HUES6 (cell line): ENCODE results near the gene NTHL1.
A peak's percentile ranks its signal among the peaks of the same experiment; 100 is the strongest.

Experiments used
- H3K27ac ChIP-seq: 2 replicates; pipeline ENCODE4 v1.7.0; 2013; ENCODE audit warnings: low read depth, mild to moderate bottlenecking, low read length, inconsistent platforms
- H3K27me3 ChIP-seq: 2 replicates; pipeline ENCODE4 v1.6.1; 2013; ENCODE audit warnings: low read length; ENCODE audit not compliant: control insufficient read depth, insufficient read depth
- H3K36me3 ChIP-seq: 2 replicates; pipeline ENCODE4 v1.6.1; 2013; ENCODE audit warnings: low read length; ENCODE audit not compliant: control insufficient read depth, insufficient read depth
- H3K4me1 ChIP-seq: 2 replicates; pipeline ENCODE4 v1.6.1; 2013; ENCODE audit warnings: low read length; ENCODE audit not compliant: control insufficient read depth, insufficient read depth
- H3K4me3 ChIP-seq: 2 replicates; pipeline ENCODE4 v1.5.1; 2013; ENCODE audit warnings: low read depth, low read length
- H3K9ac ChIP-seq: one replicate; pipeline ENCODE4 v1.6.1; 2013; ENCODE audit warnings: mild to moderate bottlenecking, low read length
- H3K9me3 ChIP-seq: 2 replicates; pipeline ENCODE4 v1.6.1; 2013; ENCODE audit warnings: low read depth, low read length; ENCODE audit not compliant: control insufficient read depth, insufficient read depth

Gene NTHL1

GRCh38 chr16:2032285-2033056 lies 15.2 kb downstream of the NTHL1 start:
- H3K27ac ChIP-seq = no peak overlapping the region
- peaks cover 22% of the 10 kb centered on the region; the same call in 1 of the 2 replicates for H3K4me1 ChIP-seq
- H3K9ac ChIP-seq = no peak overlapping the region
- no peak overlapping the region for H3K4me3 ChIP-seq
- no peaks in the 10 kb centered on the region for H3K9me3 ChIP-seq
- peaks cover 6% of the 10 kb centered on the region; the same call in 1 of the 2 replicates for H3K36me3 ChIP-seq
- H3K27me3 ChIP-seq = peaks cover 9% of the 10 kb centered on the region

- peaks cover 26% of the 10 kb centered on the region for H3K4me1 ChIP-seq
- H3K27ac ChIP-seq = no peak overlapping the region
- peaks cover 17% of the 10 kb centered on the region for H3K27me3 ChIP-seq
- H3K4me3 ChIP-seq = no peak overlapping the region
- H3K9me3 ChIP-seq = no peaks in the 10 kb centered on the region
- no peaks in the 10 kb centered on the region for H3K36me3 ChIP-seq
- no peak overlapping the region for H3K9ac ChIP-seq
Observed at GRCh38 chr16:2031081-2031577, 16.5 kb downstream of the NTHL1 start.

GRCh38 chr16:2030036-2030435 lies 17.6 kb downstream of the NTHL1 start:
- peaks cover 24% of the 10 kb centered on the region for H3K27me3 ChIP-seq
- H3K4me3 ChIP-seq = no peak overlapping the region
- no peak overlapping the region for H3K27ac ChIP-seq
- no peak overlapping the region for H3K9ac ChIP-seq
- peaks cover 20% of the 10 kb centered on the region for H3K4me1 ChIP-seq
- H3K9me3 ChIP-seq = no peaks in the 10 kb centered on the region
- H3K36me3 ChIP-seq = no peaks in the 10 kb centered on the region

GRCh38 chr16:2029350-2029749 lies 18.3 kb downstream of the NTHL1 start:
- no peak overlapping the region for H3K27ac ChIP-seq
- no peak overlapping the region for H3K4me3 ChIP-seq
- H3K36me3 ChIP-seq = no peaks in the 10 kb centered on the region
- peaks cover 20% of the 10 kb centered on the region for H3K4me1 ChIP-seq
- H3K9me3 ChIP-seq = no peaks in the 10 kb centered on the region
- H3K27me3 ChIP-seq = peaks cover 24% of the 10 kb centered on the region
- H3K9ac ChIP-seq = no peak overlapping the region

DNA sequence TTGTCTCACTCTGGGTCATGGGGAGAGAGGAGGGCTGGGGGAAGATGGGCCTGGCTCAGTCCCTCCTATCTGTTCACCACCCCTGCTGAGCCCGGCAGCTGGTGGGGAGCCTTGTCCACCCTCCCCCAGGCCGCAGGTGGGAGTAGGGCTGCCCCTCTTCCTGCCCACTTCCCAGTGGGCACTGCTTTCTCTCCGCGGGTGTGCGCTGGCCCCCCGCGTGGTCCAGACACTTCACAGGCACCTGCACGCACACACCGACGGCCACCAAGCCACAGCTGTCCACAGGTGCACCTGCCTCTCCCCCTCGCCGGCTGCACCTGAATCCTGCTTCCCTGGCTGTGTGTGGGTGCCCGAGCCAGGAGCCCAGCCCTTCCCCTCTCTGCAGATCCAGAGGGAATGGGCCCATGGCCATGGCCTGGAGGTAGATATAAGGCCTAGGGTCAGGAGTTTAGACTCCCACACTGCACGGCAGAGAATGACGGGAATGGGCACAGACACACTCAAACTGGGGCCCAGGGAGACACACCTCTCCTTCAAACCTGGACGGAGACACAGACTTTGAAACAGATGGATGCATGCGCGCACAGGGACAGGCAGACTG lies 18.9 kb downstream of the NTHL1 start:
- peaks cover 22% of the 10 kb centered on the region for H3K4me1 ChIP-seq
- H3K4me3 ChIP-seq = no peak overlapping the region
- no peak overlapping the region for H3K9ac ChIP-seq
- H3K27ac ChIP-seq = no peak overlapping the region
- no peaks in the 10 kb centered on the region for H3K36me3 ChIP-seq
- peaks cover 30% of the 10 kb centered on the region for H3K27me3 ChIP-seq
- no peaks in the 10 kb centered on the region for H3K9me3 ChIP-seq

- Histone ChIP-seq H3K27ac (no peak overlapping the region), H3K4me1 (peaks cover 17% of the 10 kb centered on the region)
Observed at GRCh38 chr16:2028146-2028545, 19.5 kb downstream of the NTHL1 start.

DNA sequence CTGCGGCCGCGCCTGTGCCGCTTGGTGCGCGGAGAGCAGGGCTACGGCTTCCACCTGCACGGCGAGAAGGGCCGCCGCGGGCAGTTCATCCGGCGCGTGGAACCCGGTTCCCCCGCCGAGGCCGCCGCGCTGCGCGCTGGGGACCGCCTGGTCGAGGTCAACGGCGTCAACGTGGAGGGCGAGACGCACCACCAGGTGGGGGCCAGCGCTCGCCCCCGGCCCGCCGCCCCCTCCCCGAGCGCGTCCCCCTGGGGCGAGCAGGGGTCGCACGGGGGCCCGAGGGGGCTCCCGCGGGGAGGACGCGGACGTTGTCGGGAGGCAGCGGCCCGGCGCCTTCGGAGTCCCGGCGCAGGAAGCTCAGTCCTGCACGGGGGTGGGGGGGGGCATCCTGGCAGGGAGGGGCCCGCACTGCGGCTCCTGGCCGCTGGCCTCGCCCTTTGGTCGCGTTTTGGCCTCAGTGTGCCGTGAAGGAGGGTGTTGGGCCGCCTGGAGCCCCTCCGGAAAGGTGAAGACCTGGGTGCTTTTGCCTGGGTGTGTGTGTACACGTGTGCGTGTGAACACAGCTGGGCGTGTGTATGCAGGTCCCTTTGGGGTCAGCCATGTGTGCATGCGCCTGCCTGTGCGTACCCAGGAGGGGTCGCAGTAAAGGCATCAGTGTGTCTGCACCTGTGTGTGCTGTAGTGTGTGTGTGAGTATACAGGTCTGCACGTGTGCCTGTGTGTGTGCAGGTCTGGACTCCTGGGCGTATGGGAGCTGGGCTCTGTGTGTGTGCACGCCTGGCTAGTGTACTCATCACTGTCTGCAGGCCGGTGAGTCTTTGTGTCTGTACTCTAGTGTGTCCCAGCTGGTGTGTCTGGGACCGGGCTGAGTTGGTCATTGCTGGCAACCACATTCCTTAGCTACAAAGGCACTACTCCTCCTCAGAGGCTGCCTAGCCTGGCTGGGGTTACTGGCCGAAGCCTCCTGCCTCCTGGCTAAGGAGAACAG lies 20.3 kb downstream of the NTHL1 start:
- Histone ChIP-seq H3K27ac (no peak overlapping the region), H3K9ac (peak overlapping the region; percentile 45), H3K4me3 (peak overlapping the region; percentile 48)

More at GRCh38 chr16:2028146-2028545, 19.5 kb downstream of the NTHL1 start:
- H3K27me3 ChIP-seq = peaks cover 30% of the 10 kb centered on the region
- H3K4me3 ChIP-seq = no peak overlapping the region
- H3K9me3 ChIP-seq = no peaks in the 10 kb centered on the region
- H3K36me3 ChIP-seq = no peaks in the 10 kb centered on the region
- no peak overlapping the region for H3K9ac ChIP-seq

DNA sequence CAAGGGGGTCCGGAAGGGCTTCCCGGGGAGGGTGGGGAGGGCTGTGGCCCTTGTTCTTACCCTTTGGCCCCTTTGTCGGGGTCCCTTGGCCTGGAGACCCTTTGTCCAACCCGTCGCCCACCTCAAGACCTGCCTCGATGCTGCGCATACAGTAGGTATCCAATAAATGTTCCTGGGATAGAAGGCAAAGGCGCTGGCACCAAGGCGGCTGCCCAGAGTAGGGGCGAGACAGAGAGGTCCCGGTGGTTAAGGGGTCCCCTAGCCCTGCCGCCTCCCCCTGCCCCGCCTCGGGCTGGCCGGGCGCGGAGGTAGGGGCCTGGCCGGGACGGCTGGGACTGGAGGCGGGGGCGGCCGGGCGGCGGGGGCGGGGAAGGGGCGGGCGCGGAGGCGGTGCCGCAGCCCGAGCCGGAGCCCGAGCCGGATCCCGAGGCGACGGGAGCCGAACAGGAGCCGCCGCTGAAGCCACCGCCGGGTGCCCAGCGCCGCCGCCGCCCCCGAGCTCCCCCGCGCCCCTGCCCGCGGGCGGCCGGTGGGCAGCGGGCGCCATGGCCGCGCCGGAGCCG lies 21.1 kb downstream of the NTHL1 start, which contains the start of gene NHERF2:
Gene NHERF2 (plus strand): TSS at position 442 of the 563 bp plus-strand sequence. CDS start 104 bp downstream, at position 546.
- peaks cover 34% of the 10 kb centered on the region for H3K27me3 ChIP-seq
- peak within 1 kb of the TSS; percentile 52 for H3K4me3 ChIP-seq
- H3K27ac ChIP-seq = no peak within 1 kb of the TSS
- peak within 1 kb of the TSS; percentile 45 for H3K9ac ChIP-seq
- no peaks in the 10 kb centered on the region for H3K9me3 ChIP-seq
- H3K36me3 ChIP-seq = no peaks in the 10 kb centered on the region
- peaks cover 17% of the 10 kb centered on the region for H3K4me1 ChIP-seq

More for the DNA sequence above, 20.3 kb downstream of the NTHL1 start:
- H3K9me3 ChIP-seq = no peaks in the 10 kb centered on the region
- H3K27me3 ChIP-seq = peaks cover 30% of the 10 kb centered on the region
- no peaks in the 10 kb centered on the region for H3K36me3 ChIP-seq
- peaks cover 17% of the 10 kb centered on the region for H3K4me1 ChIP-seq

DNA sequence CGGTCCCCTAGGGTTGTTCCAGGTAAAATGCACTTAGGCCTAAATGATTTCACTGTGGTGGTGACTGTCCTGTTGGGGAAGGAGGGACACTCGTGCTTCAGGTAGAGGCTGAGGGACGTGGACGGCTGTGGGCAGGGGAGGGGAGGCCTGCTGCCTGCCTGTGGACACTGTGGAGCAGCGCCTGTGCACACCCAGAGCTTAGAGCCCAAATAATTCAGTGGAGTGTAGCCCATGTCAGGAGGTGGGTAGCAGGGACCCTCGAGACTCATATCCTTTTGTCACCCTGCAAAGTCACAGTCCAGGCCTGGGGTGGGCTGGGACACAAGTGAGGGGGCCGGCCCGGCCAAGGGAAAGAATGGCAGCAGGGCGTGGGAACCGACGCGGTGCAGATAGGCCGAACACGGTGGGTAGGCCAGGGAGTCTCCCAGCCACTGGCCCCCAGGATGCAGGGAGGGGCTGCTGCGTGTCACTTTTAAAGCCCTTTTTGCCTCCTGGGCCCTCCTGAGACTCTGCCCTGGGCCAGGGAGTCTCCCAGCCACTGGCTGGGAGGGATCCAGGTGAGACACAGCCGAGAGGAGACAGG lies 21.7 kb downstream of the NTHL1 start:
- H3K4me3 ChIP-seq = peak overlapping the region; percentile 52; the same call in 1 of the 2 replicates
- H3K27me3 ChIP-seq = peaks cover 40% of the 10 kb centered on the region
- H3K9ac ChIP-seq = no peak overlapping the region
- H3K27ac ChIP-seq = no peak overlapping the region
- peaks cover 17% of the 10 kb centered on the region for H3K4me1 ChIP-seq
- H3K9me3 ChIP-seq = no peaks in the 10 kb centered on the region
- no peaks in the 10 kb centered on the region for H3K36me3 ChIP-seq

- H3K9ac ChIP-seq = no peak overlapping the region
- H3K36me3 ChIP-seq = no peaks in the 10 kb centered on the region
- no peak overlapping the region for H3K4me3 ChIP-seq
- no peak overlapping the region for H3K27ac ChIP-seq
- H3K4me1 ChIP-seq = peaks cover 17% of the 10 kb centered on the region
- no peaks in the 10 kb centered on the region for H3K9me3 ChIP-seq
- H3K27me3 ChIP-seq = peaks cover 47% of the 10 kb centered on the region
Observed at GRCh38 chr16:2025251-2025650, 22.4 kb downstream of the NTHL1 start.
